Kidney (tissue), 14 donors: ENCODE results near the gene RBCK1. TPM values are rescaled to one million over a fixed set of nuclear protein-coding genes. Genes with fewer than 3 reads are reported as not detected.

ENCODE experiments used
- DNase-seq, 5 donors: peaks; one replicate each; pipeline ENCODE4 v3.0.0-alpha.2; 2013 to 2020
- FAIRE-seq: peaks from 2 replicates; lab custom pipeline; 2012; peaks lifted over from hg19 to GRCh38; lab: Jason Lieb, UNC
- H3K27ac ChIP-seq, 2 donors: one replicate each; pipeline ENCODE4 v1.7.0; 2013; ENCODE audit warnings: low read depth in 2 of 2, low read length in 2 of 2, inconsistent platforms in 1 of 2
- H3K27me3 ChIP-seq: one replicate; pipeline ENCODE4 v1.7.1; 2013; ENCODE audit warnings: low read length, inconsistent platforms; ENCODE audit not compliant: control insufficient read depth, insufficient read depth
- H3K36me3 ChIP-seq, 3 donors: one replicate each; pipeline versions ENCODE4 v1.7.0 to v1.7.1; 2013; ENCODE audit warnings: low read length in 3 of 3, control low read depth in 1 of 3, inconsistent platforms in 1 of 3; ENCODE audit not compliant: insufficient read depth in 3 of 3, control insufficient read depth in 2 of 3
- H3K4me1 ChIP-seq, 3 donors: one replicate each; pipeline versions ENCODE4 v1.7.0 to v1.7.1; 2013; ENCODE audit warnings: low read length in 3 of 3, inconsistent platforms in 1 of 3, low read depth in 1 of 3; ENCODE audit not compliant: control insufficient read depth in 2 of 3, insufficient read depth in 2 of 3
- H3K4me3 ChIP-seq, 3 donors: one replicate each; pipeline versions ENCODE4 v1.7.0 to v1.8.1; 2013; ENCODE audit warnings: low read length in 3 of 3, control low read depth in 1 of 3, inconsistent platforms in 1 of 3
- H3K9ac ChIP-seq, 3 donors: one replicate each; pipeline versions ENCODE4 v1.7.0 to v1.7.1; 2013; ENCODE audit warnings: low read length in 3 of 3, control low read depth in 1 of 3, inconsistent platforms in 1 of 3
- H3K9me3 ChIP-seq, 3 donors: one replicate each; pipeline versions ENCODE4 v1.7.0 to v1.7.1; 2013; ENCODE audit warnings: low read length in 3 of 3, control low read depth in 1 of 3, inconsistent platforms in 1 of 3; ENCODE audit not compliant: control insufficient read depth in 2 of 3, insufficient read depth in 1 of 3
- intact Hi-C: fragments of 100-400 bp; cut with DNase I; formaldehyde crosslinking; loops from one replicate; pipeline ENCODE4 v1.11.1; 2022
- polyA plus RNA-seq: library from polyadenylated mRNA; stranded (reverse); fragments of 350-450 nt; fragmentation: Illumina TruSeq; extraction: RNeasy Lipid Tissue Mini Kit (QIAGEN cat#74804); gene quantifications from one replicate; pipeline ENCODE4 v1.2.3, GENCODE V29; 2014; ENCODE audit warnings: low read depth, low replicate concordance; ENCODE audit not compliant: insufficient read depth
- total RNA-seq: library from RNA; stranded (reverse); fragmentation: NEBNext Ultra II Directional; extraction: Animal tissue kit (Norgen Biotek cat#: 25700); gene quantifications from one replicate; pipeline ENCODE4 v1.2.1, GENCODE V29; 2021
- TF ChIP-seq, protein P1 (sequence below): IDR thresholded peaks from 3 replicates; pipeline ENCODE4 v1.5.1; 2012; ENCODE audit warnings: mild to moderate bottlenecking, moderate library complexity, borderline replicate concordance; ENCODE audit not compliant: insufficient read depth; ENCODE audit errors: extremely low read depth
- donor health status: control.
- donor health status: control.
- donor health status: control.
- donor health status: control.
- donor health status: control.
- donor health status: DM: yes; HTN: yes; CAD: no.
- donor health status: Normal renal cell carcinoma (clear cell type).

The RBCK1 gene
- total and polyA plus RNA-seq, 2 donors from 2014 or later: 73.0 to 93.6 TPM

- Histone ChIP-seq H3K4me3 (no peak overlapping the region), H3K4me1 (peaks cover 0 to 16% (median 7%) of the 10 kb centered on the region in 3 donors), H3K9ac (no peak overlapping the region), H3K27ac (no peak overlapping the region), H3K36me3 (no peaks in the 10 kb centered on the region), H3K9me3 (no peaks in the 10 kb centered on the region), H3K27me3 (no peaks in the 10 kb centered on the region)
- TF ChIP-seq, protein P1, sequence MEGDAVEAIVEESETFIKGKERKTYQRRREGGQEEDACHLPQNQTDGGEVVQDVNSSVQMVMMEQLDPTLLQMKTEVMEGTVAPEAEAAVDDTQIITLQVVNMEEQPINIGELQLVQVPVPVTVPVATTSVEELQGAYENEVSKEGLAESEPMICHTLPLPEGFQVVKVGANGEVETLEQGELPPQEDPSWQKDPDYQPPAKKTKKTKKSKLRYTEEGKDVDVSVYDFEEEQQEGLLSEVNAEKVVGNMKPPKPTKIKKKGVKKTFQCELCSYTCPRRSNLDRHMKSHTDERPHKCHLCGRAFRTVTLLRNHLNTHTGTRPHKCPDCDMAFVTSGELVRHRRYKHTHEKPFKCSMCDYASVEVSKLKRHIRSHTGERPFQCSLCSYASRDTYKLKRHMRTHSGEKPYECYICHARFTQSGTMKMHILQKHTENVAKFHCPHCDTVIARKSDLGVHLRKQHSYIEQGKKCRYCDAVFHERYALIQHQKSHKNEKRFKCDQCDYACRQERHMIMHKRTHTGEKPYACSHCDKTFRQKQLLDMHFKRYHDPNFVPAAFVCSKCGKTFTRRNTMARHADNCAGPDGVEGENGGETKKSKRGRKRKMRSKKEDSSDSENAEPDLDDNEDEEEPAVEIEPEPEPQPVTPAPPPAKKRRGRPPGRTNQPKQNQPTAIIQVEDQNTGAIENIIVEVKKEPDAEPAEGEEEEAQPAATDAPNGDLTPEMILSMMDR: no peak
- FAIRE-seq (no peak), DNase-seq (peak in 1 of 5 donors; percentile 76)
- intact Hi-C loops: no loop called here
Measured at GRCh38 chr20:373171-373890, 34.8 kb upstream of the RBCK1 start.

- FAIRE-seq (no peak), DNase-seq (peak in 1 of 5 donors; percentile 19)
- Histone ChIP-seq H3K27me3 (no peaks in the 10 kb centered on the region), H3K4me3 (no peak overlapping the region), H3K4me1 (peaks cover 0 to 16% (median 7%) of the 10 kb centered on the region in 3 donors), H3K27ac (no peak overlapping the region), H3K36me3 (no peaks in the 10 kb centered on the region), H3K9ac (no peak overlapping the region), H3K9me3 (no peaks in the 10 kb centered on the region)
- TF ChIP-seq, protein P1: no peak
- intact Hi-C loops: no loop called here
Measured at GRCh38 chr20:375265-375889, 32.7 kb upstream of the RBCK1 start.

DNA sequence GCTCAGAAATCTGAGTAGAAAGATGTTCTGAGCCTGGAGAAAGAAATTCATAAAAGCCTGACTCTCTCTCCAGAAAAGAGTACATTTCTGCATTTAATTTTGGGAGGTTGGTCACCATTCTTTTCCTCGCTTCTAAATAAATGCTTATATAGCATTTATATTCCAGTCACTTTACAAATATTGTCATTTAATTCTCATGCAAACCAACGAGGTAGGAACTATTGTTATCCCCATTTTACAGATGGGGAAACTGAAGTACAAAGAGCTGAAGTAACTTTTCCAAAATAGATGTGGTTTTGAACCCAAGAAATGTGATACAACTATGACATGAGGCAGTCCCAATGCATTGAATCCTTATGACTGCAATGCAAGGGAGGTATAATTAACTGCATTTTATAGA lies 32.0 kb upstream of the RBCK1 start:
- H3K36me3 ChIP-seq: no peaks in the 10 kb centered on the region
- DNase-seq (no peak), FAIRE-seq (no peak)
- H3K4me1 ChIP-seq: peaks cover 0 to 16% (median 7%) of the 10 kb centered on the region in 3 donors
- no peak overlapping the region for H3K4me3 ChIP-seq
- TF ChIP-seq, protein P1: no peak
- H3K27ac ChIP-seq: no peak overlapping the region
- no peaks in the 10 kb centered on the region for H3K27me3 ChIP-seq
- H3K9ac ChIP-seq: no peak overlapping the region
- intact Hi-C loops: no loop called here
- H3K9me3 ChIP-seq: no peaks in the 10 kb centered on the region
